H9 (cell line): ENCODE data around the gene CXCR4. TPM values are rescaled to one million over a fixed set of nuclear protein-coding genes. Genes with fewer than 3 reads are reported as not detected.

Experiments used
- DNase-seq: peaks from one replicate; pipeline ENCODE4 v3.0.0-alpha.2; 2017
- H2AFZ ChIP-seq: one replicate; pipeline ENCODE4 v1.6.1; 2013; ENCODE audit warnings: mild to moderate bottlenecking, low read length, control low read depth, moderate library complexity
- H2AK5ac ChIP-seq: 2 replicates; pipeline ENCODE4 v1.6.1; 2013; ENCODE audit warnings: low read length, control low read depth, mixed read lengths; ENCODE audit not compliant: insufficient read length
- H2BK120ac ChIP-seq: one replicate; pipeline ENCODE4 v1.6.1; 2013; ENCODE audit warnings: low read depth, mild to moderate bottlenecking, low read length, control low read depth, inconsistent platforms; ENCODE audit not compliant: poor library complexity, severe bottlenecking
- H2BK12ac ChIP-seq: 2 replicates; pipeline ENCODE4 v1.6.1; 2013; ENCODE audit warnings: low read length, control low read depth, mixed read lengths, low read depth; ENCODE audit not compliant: insufficient read length
- H2BK15ac ChIP-seq: 2 replicates; pipeline ENCODE4 v1.6.1; 2013; ENCODE audit warnings: low read depth, low read length, control low read depth
- H2BK20ac ChIP-seq: one replicate; pipeline ENCODE4 v1.6.1; 2013; ENCODE audit warnings: low read depth, mild to moderate bottlenecking, low read length, control low read depth, inconsistent platforms; ENCODE audit not compliant: poor library complexity, severe bottlenecking
- H2BK5ac ChIP-seq: 2 replicates; pipeline ENCODE4 v1.6.1; 2013; ENCODE audit warnings: low read length, control low read depth, mixed read lengths; ENCODE audit not compliant: insufficient read length
- H3K14ac ChIP-seq: 2 replicates; pipeline ENCODE4 v1.6.1; 2013; ENCODE audit warnings: low read length, control low read depth; ENCODE audit not compliant: insufficient read depth
- H3K18ac ChIP-seq: 2 replicates; pipeline ENCODE4 v1.6.1; 2013; ENCODE audit warnings: low read depth, mild to moderate bottlenecking, mixed read lengths, low read length, control low read depth; ENCODE audit not compliant: insufficient read length
- H3K23ac ChIP-seq: 2 replicates; pipeline ENCODE4 v1.6.1; 2013; ENCODE audit warnings: low read length, control low read depth, mixed read lengths, low read depth; ENCODE audit not compliant: insufficient read length
- H3K23me2 ChIP-seq: 2 replicates; pipeline ENCODE4 v1.6.1; 2013; ENCODE audit warnings: low read depth, mild to moderate bottlenecking, mixed read lengths, low read length, control low read depth; ENCODE audit not compliant: insufficient read length, poor library complexity, severe bottlenecking
- H3K27ac ChIP-seq: 2 replicates; pipeline ENCODE4 v1.5.1; 2013; ENCODE audit warnings: low read length, control low read depth, mixed read lengths, low read depth; ENCODE audit not compliant: insufficient read length
- H3K27me3 ChIP-seq: 2 replicates; pipeline ENCODE4 v1.6.1; 2013; ENCODE audit warnings: low read length, control low read depth, inconsistent platforms; ENCODE audit not compliant: insufficient read depth
- H3K4ac ChIP-seq: 2 replicates; pipeline ENCODE4 v1.6.1; 2013; ENCODE audit warnings: low read depth, mild to moderate bottlenecking, control low read depth, inconsistent platforms, low read length, moderate library complexity
- H3K4me1 ChIP-seq: 2 replicates; pipeline ENCODE4 v1.6.1; 2013; ENCODE audit warnings: low read length, control low read depth, inconsistent platforms; ENCODE audit not compliant: insufficient read depth
- H3K4me2 ChIP-seq: 2 replicates; pipeline ENCODE4 v1.6.1; 2013; ENCODE audit warnings: low read length, control low read depth, mixed read lengths; ENCODE audit not compliant: insufficient read length, insufficient read depth
- H3K56ac ChIP-seq: 2 replicates; pipeline ENCODE4 v1.6.1; 2013; ENCODE audit warnings: low read depth, mild to moderate bottlenecking, mixed read lengths, low read length, control low read depth; ENCODE audit not compliant: insufficient read length
- H3K79me1 ChIP-seq: 2 replicates; pipeline ENCODE4 v1.6.1; 2013; ENCODE audit warnings: low read depth, mild to moderate bottlenecking, moderate library complexity, low read length, control low read depth, inconsistent platforms; ENCODE audit not compliant: insufficient read depth, poor library complexity, severe bottlenecking
- H3K79me2 ChIP-seq: 2 replicates; pipeline ENCODE4 v1.6.1; 2013; ENCODE audit warnings: low read length, control low read depth, inconsistent platforms; ENCODE audit not compliant: insufficient read depth
- H3K9ac ChIP-seq: 2 replicates; pipeline ENCODE4 v1.6.1; 2013; ENCODE audit warnings: low read length, control low read depth, mixed read lengths; ENCODE audit not compliant: insufficient read length; ENCODE audit errors: extremely low read depth
- H3K9me3 ChIP-seq: one replicate; pipeline ENCODE4 v1.6.1; 2013; ENCODE audit warnings: low read depth, low read length, inconsistent platforms; ENCODE audit not compliant: control insufficient read depth
- H3T11ph ChIP-seq: one replicate; pipeline ENCODE4 v1.6.1; 2013; ENCODE audit warnings: mild to moderate bottlenecking, low read length, control low read depth, inconsistent platforms
- H4K20me1 ChIP-seq: one replicate; pipeline ENCODE4 v1.6.1; 2013; ENCODE audit not compliant: control insufficient read depth, insufficient read length, insufficient read depth
- H4K5ac ChIP-seq: 2 replicates; pipeline ENCODE4 v1.6.1; 2013; ENCODE audit warnings: low read depth, mild to moderate bottlenecking, mixed read lengths, low read length, control low read depth; ENCODE audit not compliant: insufficient read length
- H4K8ac ChIP-seq: replicated peaks from 2 replicates; pipeline ENCODE4 v1.6.1; 2013; ENCODE audit warnings: low read length, control low read depth, mixed read lengths, low read depth; ENCODE audit not compliant: insufficient read length
- H4K91ac ChIP-seq: 2 replicates; pipeline ENCODE4 v1.6.1; 2013; ENCODE audit warnings: low read depth, mild to moderate bottlenecking, moderate library complexity, mixed read lengths, low read length, control low read depth; ENCODE audit not compliant: insufficient read length
- H3K27ac Mint-ChIP-seq, 3 experiments: 2 replicates in 2 of 3; 3 replicates in 1 of 3; pipeline ENCODE4 v1.8.0; 2020 to 2021; ENCODE audit warnings: mixed read lengths in 3 of 3, mild to moderate bottlenecking in 1 of 3, moderate library complexity in 1 of 3
- H3K27me3 Mint-ChIP-seq: 2 replicates; pipeline ENCODE4 v1.8.0; 2021; ENCODE audit warnings: low read depth, mild to moderate bottlenecking, moderate library complexity, mixed read lengths
- H3K36me3 Mint-ChIP-seq, 3 experiments: 2 replicates in 2 of 3; 3 replicates in 1 of 3; pipeline ENCODE4 v1.8.0; 2020 to 2021; ENCODE audit warnings: low read depth in 3 of 3, mixed read lengths in 3 of 3; ENCODE audit not compliant: insufficient read depth in 1 of 3
- H3K4me1 Mint-ChIP-seq, 2 experiments: 2 replicates each; pipeline ENCODE4 v1.8.0; 2020; ENCODE audit warnings: mixed read lengths in 2 of 2
- H3K4me3 Mint-ChIP-seq, 2 experiments: 2 replicates in 1 of 2; 3 replicates in 1 of 2; pipeline ENCODE4 v1.8.0; 2020 to 2021; ENCODE audit warnings: mild to moderate bottlenecking in 2 of 2, mixed read lengths in 2 of 2, moderate library complexity in 1 of 2
- H3K9me3 Mint-ChIP-seq, 2 experiments: 2 replicates in 1 of 2; 3 replicates in 1 of 2; pipeline ENCODE4 v1.8.0; 2020; ENCODE audit warnings: mild to moderate bottlenecking in 2 of 2, mixed read lengths in 2 of 2, moderate library complexity in 1 of 2
- WGBS: extraction: QIAGEN DNeasy Blood & Tissue Kit; methylation state at CpG from one replicate; pipeline ENCODE4 v1.1.7; 2013; ENCODE audit warnings: missing lambda C conversion rate, low lambda C conversion rate, mixed read lengths; ENCODE audit not compliant: insufficient read length; ENCODE audit errors: extremely low coverage; 5-methylcytosine and 5-hydroxymethylcytosine counted together
- total RNA-seq: library from RNA; stranded (reverse); gene quantifications from 2 replicates; pipeline ENCODE4 v1.2.1, GENCODE V29; 2021
- TF ChIP-seq, protein P1 (sequence below): fragments of 200-600 bp; sonication (generic); conservative IDR thresholded peaks from 3 replicates; pipeline ENCODE4 v1.8.0; 2021; ENCODE audit warnings: antibody characterized with exemption, mild to moderate bottlenecking

The CXCR4 gene
- total RNA-seq, 1 experiment from 2014 or later: 1.0 TPM

GRCh38 chr2:136110526-136110925 lies 7.4 kb downstream of the CXCR4 start:
- no peak overlapping the region for H3K23ac ChIP-seq
- no peak overlapping the region for H4K5ac ChIP-seq
- H3K56ac ChIP-seq: no peak overlapping the region
- H3K9ac ChIP-seq: no peak overlapping the region
- no peaks in the 10 kb centered on the region for H3K23me2 ChIP-seq
- Mint-ChIP-seq H3K9me3 (no peaks in the 10 kb centered on the region), H3K4me3 (no peak overlapping the region), H3K27me3 (peaks cover 18% of the 10 kb centered on the region), H3K36me3 (peaks cover 2 to 5% (median 3%) of the 10 kb centered on the region in 3 experiments; a peak in 2 of 7 replicates), H3K27ac (no peak overlapping the region), H3K4me1 (peaks cover 6 to 10% of the 10 kb centered on the region in 2 experiments)
- H2BK5ac ChIP-seq: no peak overlapping the region
- no peak overlapping the region for H3K4ac ChIP-seq
- no peaks in the 10 kb centered on the region for H3K9me3 ChIP-seq
- no peak overlapping the region for H3K18ac ChIP-seq
- no peak overlapping the region for H3T11ph ChIP-seq
- no peak overlapping the region for H2BK20ac ChIP-seq
- H2AFZ ChIP-seq: no peak overlapping the region
- peaks cover 8% of the 10 kb centered on the region; the same call in 1 of the 2 replicates for H3K27me3 ChIP-seq
- TF ChIP-seq, protein P1, sequence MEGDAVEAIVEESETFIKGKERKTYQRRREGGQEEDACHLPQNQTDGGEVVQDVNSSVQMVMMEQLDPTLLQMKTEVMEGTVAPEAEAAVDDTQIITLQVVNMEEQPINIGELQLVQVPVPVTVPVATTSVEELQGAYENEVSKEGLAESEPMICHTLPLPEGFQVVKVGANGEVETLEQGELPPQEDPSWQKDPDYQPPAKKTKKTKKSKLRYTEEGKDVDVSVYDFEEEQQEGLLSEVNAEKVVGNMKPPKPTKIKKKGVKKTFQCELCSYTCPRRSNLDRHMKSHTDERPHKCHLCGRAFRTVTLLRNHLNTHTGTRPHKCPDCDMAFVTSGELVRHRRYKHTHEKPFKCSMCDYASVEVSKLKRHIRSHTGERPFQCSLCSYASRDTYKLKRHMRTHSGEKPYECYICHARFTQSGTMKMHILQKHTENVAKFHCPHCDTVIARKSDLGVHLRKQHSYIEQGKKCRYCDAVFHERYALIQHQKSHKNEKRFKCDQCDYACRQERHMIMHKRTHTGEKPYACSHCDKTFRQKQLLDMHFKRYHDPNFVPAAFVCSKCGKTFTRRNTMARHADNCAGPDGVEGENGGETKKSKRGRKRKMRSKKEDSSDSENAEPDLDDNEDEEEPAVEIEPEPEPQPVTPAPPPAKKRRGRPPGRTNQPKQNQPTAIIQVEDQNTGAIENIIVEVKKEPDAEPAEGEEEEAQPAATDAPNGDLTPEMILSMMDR: no peak
- no peak for DNase-seq
- no peak overlapping the region for H3K27ac ChIP-seq
- H4K20me1 ChIP-seq: no peaks in the 10 kb centered on the region
- H2BK15ac ChIP-seq: no peak overlapping the region
- H2BK12ac ChIP-seq: no peak overlapping the region
- H3K79me2 ChIP-seq: no peaks in the 10 kb centered on the region
- H3K4me1 ChIP-seq: no peaks in the 10 kb centered on the region
- H3K4me2 ChIP-seq: no peak overlapping the region
- H3K14ac ChIP-seq: no peak overlapping the region
- no peak overlapping the region for H4K91ac ChIP-seq
- H4K8ac ChIP-seq: no peak overlapping the region
- no peak overlapping the region for H2BK120ac ChIP-seq
- H3K79me1 ChIP-seq: no peaks in the 10 kb centered on the region
- no CpG with 5 or more reads among the region's 1 CpG for WGBS
- no peak overlapping the region for H2AK5ac ChIP-seq
